Upper lobe of left lung (tissue), 4 donors: Measurements from ENCODE around the gene FAM216A.

Experiments used
- CTCF ChIP-seq, 6 experiments: fragments of 450-650 bp in 4 of 6; fragments of 200-600 bp in 2 of 6; sonication (generic) in 2 of 6; IDR thresholded peaks; one replicate each; pipeline ENCODE4 v1.5.1; 2016 to 2019; ENCODE audit warnings: antibody characterized with exemption in 6 of 6
- EP300 ChIP-seq, 4 donors: sonication (generic); formaldehyde crosslinking; IDR thresholded peaks; one replicate each; pipeline ENCODE4 v1.5.1; 2017; ENCODE audit warnings: antibody characterized with exemption in 4 of 4, control low read depth in 2 of 4
- POLR2A ChIP-seq, 4 donors: fragments of 450-650 bp; IDR thresholded peaks; one replicate each; pipeline ENCODE4 v1.5.1; 2016 to 2017; ENCODE audit warnings: antibody characterized with exemption in 4 of 4, mild to moderate bottlenecking in 2 of 4
- POLR2AphosphoS5 ChIP-seq, 2 donors: sonication (generic); formaldehyde crosslinking; IDR thresholded peaks; one replicate each; pipeline ENCODE4 v1.5.1; 2017; ENCODE audit warnings: antibody characterized with exemption in 2 of 2

GRCh38 chr12:110421159-110421661, 47.4 kb upstream of the FAM216A start:
- TF ChIP-seq CTCF (IDR thresholded peaks at IDR 0.05) (no peak), POLR2A (IDR thresholded peaks at IDR 0.05) (no peak), EP300 (IDR thresholded peaks at IDR 0.05) (no peak), POLR2AphosphoS5 (IDR thresholded peaks at IDR 0.05) (no peak)
